Right lobe of liver (tissue), 4 donors: ENCODE measurements around the gene CYP20A1.

Experiments
- POLR2A ChIP-seq: fragments of 450-650 bp; IDR thresholded peaks from one replicate; pipeline ENCODE4 v1.6.1; 2017; ENCODE audit warnings: antibody characterized with exemption, mild to moderate bottlenecking
- TF ChIP-seq, protein P1 (sequence below), 4 donors: fragments of 200-600 bp in 3 of 4; fragments of 450-650 bp in 1 of 4; IDR thresholded peaks; one replicate each; pipeline versions ENCODE4 v1.5.1 to v1.8.0; 2016 to 2022; ENCODE audit warnings: antibody characterized with exemption in 4 of 4, mild to moderate bottlenecking in 2 of 4
- donor health status: DM: no; HTN: no; CAD: no.
- donor health status: DM: no; HTN: no; CAD: no.
- donor health status: DM: no; HTN: yes; CAD: no.

DNA sequence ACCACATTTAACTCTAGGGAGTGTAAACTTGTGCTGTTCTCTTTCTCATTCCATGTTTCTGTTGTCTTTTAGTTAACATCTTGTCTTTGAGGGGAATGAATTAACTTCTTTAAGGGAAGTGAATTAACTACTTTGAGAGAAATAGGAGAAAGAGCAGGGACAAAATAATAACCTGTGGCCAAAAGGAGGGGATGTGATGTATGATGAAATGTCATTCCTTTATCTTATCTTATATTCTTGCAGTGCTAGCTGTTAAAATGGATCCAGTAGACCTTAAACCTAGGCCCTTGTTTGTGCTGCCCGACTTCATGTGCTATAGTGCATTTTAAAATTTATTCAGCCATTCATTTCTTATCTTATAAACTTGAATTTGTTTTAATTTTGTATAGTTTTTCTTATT is 107.8 kb downstream of the CYP20A1 start:
- TF ChIP-seq, protein P1, sequence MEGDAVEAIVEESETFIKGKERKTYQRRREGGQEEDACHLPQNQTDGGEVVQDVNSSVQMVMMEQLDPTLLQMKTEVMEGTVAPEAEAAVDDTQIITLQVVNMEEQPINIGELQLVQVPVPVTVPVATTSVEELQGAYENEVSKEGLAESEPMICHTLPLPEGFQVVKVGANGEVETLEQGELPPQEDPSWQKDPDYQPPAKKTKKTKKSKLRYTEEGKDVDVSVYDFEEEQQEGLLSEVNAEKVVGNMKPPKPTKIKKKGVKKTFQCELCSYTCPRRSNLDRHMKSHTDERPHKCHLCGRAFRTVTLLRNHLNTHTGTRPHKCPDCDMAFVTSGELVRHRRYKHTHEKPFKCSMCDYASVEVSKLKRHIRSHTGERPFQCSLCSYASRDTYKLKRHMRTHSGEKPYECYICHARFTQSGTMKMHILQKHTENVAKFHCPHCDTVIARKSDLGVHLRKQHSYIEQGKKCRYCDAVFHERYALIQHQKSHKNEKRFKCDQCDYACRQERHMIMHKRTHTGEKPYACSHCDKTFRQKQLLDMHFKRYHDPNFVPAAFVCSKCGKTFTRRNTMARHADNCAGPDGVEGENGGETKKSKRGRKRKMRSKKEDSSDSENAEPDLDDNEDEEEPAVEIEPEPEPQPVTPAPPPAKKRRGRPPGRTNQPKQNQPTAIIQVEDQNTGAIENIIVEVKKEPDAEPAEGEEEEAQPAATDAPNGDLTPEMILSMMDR (IDR thresholded peaks at IDR 0.05), result no peak
- TF ChIP-seq POLR2A, result no peak
